WERI-Rb-1 (cell line): ENCODE results near the gene PHF21A.

ENCODE experiments used
- DNase-seq: peaks from one replicate; pipeline ENCODE4 v3.0.0-alpha.2; 2020
- H3K27ac ChIP-seq: fragments of 250-450 bp; sonication (Bioruptor Pico); 2 replicates; pipeline ENCODE4 v1.5.1; 2020; ENCODE audit warnings: mild to moderate bottlenecking, moderate library complexity
- H3K27me3 ChIP-seq: fragments of 250-450 bp; sonication (Bioruptor Pico); 2 replicates; pipeline ENCODE4 v1.5.1; 2021; ENCODE audit warnings: mild to moderate bottlenecking, low read depth, moderate library complexity; ENCODE audit not compliant: insufficient read depth, severe bottlenecking
- H3K36me3 ChIP-seq: fragments of 250-450 bp; sonication (Bioruptor Pico); 2 replicates; pipeline ENCODE4 v1.5.1; 2020; ENCODE audit warnings: mild to moderate bottlenecking, moderate library complexity
- H3K4me3 ChIP-seq: 2 replicates; pipeline ENCODE4 v1.5.1; 2011; ENCODE audit warnings: low read depth, mild to moderate bottlenecking, control low read depth, low read length
- H3K9me3 ChIP-seq: fragments of 250-450 bp; sonication (Bioruptor Pico); 2 replicates; pipeline ENCODE4 v1.5.1; 2021; ENCODE audit warnings: mild to moderate bottlenecking, moderate library complexity; ENCODE audit not compliant: severe bottlenecking
- TF ChIP-seq, protein P1 (sequence below): IDR thresholded peaks from 2 replicates; pipeline ENCODE4 v1.5.1; 2011; ENCODE audit warnings: low read depth, mild to moderate bottlenecking, control low read depth, inconsistent platforms, low read length

Gene PHF21A

GRCh38 chr11:45927332-45927683 lies 193.9 kb downstream of the PHF21A start:
- TF ChIP-seq, protein P1, sequence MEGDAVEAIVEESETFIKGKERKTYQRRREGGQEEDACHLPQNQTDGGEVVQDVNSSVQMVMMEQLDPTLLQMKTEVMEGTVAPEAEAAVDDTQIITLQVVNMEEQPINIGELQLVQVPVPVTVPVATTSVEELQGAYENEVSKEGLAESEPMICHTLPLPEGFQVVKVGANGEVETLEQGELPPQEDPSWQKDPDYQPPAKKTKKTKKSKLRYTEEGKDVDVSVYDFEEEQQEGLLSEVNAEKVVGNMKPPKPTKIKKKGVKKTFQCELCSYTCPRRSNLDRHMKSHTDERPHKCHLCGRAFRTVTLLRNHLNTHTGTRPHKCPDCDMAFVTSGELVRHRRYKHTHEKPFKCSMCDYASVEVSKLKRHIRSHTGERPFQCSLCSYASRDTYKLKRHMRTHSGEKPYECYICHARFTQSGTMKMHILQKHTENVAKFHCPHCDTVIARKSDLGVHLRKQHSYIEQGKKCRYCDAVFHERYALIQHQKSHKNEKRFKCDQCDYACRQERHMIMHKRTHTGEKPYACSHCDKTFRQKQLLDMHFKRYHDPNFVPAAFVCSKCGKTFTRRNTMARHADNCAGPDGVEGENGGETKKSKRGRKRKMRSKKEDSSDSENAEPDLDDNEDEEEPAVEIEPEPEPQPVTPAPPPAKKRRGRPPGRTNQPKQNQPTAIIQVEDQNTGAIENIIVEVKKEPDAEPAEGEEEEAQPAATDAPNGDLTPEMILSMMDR, result no peak
- H3K27ac ChIP-seq, result no peak overlapping the region
- no peaks in the 10 kb centered on the region for H3K27me3 ChIP-seq
- H3K36me3 ChIP-seq, result peaks cover 13% of the 10 kb centered on the region
- no peak for DNase-seq
- no peaks in the 10 kb centered on the region for H3K9me3 ChIP-seq
- H3K4me3 ChIP-seq, result no peak overlapping the region

DNA sequence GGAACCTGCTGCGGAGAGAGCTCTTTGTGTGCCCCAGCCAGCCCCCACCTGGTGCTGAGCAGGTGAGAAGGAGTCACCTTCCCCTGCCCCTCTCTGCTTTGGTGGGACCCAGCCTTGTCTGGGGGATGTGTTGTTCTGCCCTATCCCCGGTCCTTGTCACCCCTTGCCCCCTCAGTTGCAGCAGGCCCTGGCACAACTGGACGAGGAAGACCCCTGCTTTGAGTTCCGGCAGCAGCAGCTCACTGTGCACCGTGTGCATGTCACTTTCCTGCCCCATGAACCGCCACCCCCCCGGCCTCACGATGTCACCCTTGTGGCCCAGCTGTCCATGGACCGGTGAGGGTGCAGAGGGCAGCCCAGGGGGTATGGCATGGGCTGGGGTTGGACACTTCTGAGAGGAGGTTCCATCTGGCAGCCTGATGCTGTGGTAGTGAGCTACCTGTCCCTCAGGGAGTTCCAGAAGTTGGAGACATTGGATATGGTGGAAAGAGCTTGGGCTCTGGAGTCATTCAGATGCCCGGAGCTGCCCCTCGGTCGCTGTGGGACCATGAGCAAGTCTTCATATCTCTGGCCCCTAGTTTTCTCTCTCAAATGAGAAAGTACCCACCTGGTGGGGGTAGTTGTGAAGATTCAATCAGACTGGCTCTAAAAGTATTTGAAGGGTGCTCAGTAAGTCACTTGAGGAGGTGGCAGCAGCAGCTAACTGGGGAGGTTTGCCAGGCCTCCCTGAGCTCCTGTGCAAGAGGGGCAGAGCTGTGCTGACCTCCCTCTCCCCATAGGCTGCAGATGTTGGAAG lies 194.5 kb downstream of the PHF21A start:
- Histone ChIP-seq H3K9me3 (no peaks in the 10 kb centered on the region), H3K36me3 (peaks cover 13% of the 10 kb centered on the region), H3K4me3 (no peak overlapping the region), H3K27ac (no peak overlapping the region), H3K27me3 (no peaks in the 10 kb centered on the region)
- TF ChIP-seq, protein P1, result no peak
- no peak for DNase-seq

DNA sequence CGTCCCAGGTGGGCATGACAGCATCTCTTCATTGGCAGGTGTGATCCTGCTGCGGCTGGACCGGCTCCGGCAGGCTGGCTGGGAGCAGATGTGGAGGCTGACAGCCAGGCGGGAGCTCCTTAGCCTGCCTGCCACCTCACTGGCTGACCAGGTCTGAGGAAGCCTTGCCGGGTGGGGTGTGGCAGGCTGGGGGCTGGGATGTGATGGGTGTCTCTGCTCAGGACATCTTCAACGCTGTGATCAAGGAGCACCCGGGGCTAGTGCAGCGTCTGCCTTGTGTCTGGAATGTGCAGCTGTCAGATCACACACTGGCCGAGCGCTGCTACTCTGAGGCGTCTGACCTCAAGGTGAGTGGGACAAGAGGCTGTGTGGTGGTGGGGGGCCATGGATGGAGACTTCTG lies 195.3 kb downstream of the PHF21A start:
- Histone ChIP-seq H3K4me3 (no peak overlapping the region), H3K9me3 (no peaks in the 10 kb centered on the region), H3K27ac (no peak overlapping the region), H3K36me3 (peaks cover 13% of the 10 kb centered on the region), H3K27me3 (no peaks in the 10 kb centered on the region)
- TF ChIP-seq, protein P1, result no peak
- no peak for DNase-seq

DNA sequence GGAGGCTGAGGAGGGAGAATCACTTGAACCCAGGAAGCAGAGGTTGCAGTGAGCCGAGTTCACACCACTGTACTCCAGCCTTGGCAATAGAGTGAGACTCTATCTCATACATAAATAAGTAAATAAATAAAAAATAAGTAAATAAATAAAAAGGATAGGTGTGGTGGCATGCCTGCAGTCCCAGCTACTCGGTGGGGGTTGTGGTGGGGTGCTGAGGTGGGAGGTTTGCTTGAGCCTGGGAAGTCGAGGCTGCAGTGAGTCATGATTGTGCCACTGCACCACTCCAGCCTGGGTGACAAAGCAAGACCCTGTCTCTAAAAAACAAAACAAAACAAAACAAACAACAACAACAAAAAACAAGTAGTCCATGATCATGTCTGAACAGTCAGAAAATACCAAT lies 195.7 kb downstream of the PHF21A start:
- Histone ChIP-seq H3K36me3 (peaks cover 13% of the 10 kb centered on the region), H3K27ac (no peak overlapping the region), H3K9me3 (no peaks in the 10 kb centered on the region), H3K27me3 (no peaks in the 10 kb centered on the region), H3K4me3 (no peak overlapping the region)
- DNase-seq, result no peak
- TF ChIP-seq, protein P1, result no peak

DNA sequence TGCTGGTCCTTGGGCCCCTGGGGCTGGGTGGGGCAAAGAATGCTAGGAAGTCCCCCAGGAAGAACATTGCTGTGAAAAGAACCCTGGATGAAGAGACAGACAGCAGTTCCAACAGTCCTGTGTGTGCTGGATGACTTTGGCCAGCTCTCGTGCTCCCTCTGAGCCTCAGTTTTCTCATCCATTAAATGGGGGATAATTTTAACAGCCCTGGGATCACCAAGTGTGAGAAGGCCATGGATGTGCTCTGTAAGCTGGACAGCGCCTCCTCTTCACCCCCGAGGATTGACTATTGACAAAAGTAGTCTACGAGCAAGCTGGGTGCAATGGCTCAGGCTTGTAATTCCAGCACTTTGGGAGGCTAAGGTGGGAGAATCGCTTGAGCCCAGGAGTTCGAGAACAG lies 196.3 kb downstream of the PHF21A start:
- TF ChIP-seq, protein P1, result no peak
- no peak overlapping the region for H3K27ac ChIP-seq

More for the DNA sequence above, 196.3 kb downstream of the PHF21A start:
- Histone ChIP-seq H3K9me3 (no peaks in the 10 kb centered on the region), H3K4me3 (no peak overlapping the region), H3K36me3 (peaks cover 13% of the 10 kb centered on the region), H3K27me3 (no peaks in the 10 kb centered on the region)
- DNase-seq, result no peak
